H9 (cell line): ENCODE measurements around the gene ASCC1. TPM values are rescaled to one million over a fixed set of nuclear protein-coding genes. Genes with fewer than 3 reads are reported as not detected.
A peak's percentile ranks its signal among the peaks of the same experiment; 100 is the strongest.

Experiments used
- DNase-seq: peaks from one replicate; pipeline ENCODE4 v3.0.0-alpha.2; 2017
- H2AFZ ChIP-seq: one replicate; pipeline ENCODE4 v1.6.1; 2013; ENCODE audit warnings: mild to moderate bottlenecking, low read length, control low read depth, moderate library complexity
- H2AK5ac ChIP-seq: 2 replicates; pipeline ENCODE4 v1.6.1; 2013; ENCODE audit warnings: low read length, control low read depth, mixed read lengths; ENCODE audit not compliant: insufficient read length
- H2BK120ac ChIP-seq: one replicate; pipeline ENCODE4 v1.6.1; 2013; ENCODE audit warnings: low read depth, mild to moderate bottlenecking, low read length, control low read depth, inconsistent platforms; ENCODE audit not compliant: poor library complexity, severe bottlenecking
- H2BK12ac ChIP-seq: 2 replicates; pipeline ENCODE4 v1.6.1; 2013; ENCODE audit warnings: low read length, control low read depth, mixed read lengths, low read depth; ENCODE audit not compliant: insufficient read length
- H2BK15ac ChIP-seq: 2 replicates; pipeline ENCODE4 v1.6.1; 2013; ENCODE audit warnings: low read depth, low read length, control low read depth
- H2BK20ac ChIP-seq: one replicate; pipeline ENCODE4 v1.6.1; 2013; ENCODE audit warnings: low read depth, mild to moderate bottlenecking, low read length, control low read depth, inconsistent platforms; ENCODE audit not compliant: poor library complexity, severe bottlenecking
- H2BK5ac ChIP-seq: 2 replicates; pipeline ENCODE4 v1.6.1; 2013; ENCODE audit warnings: low read length, control low read depth, mixed read lengths; ENCODE audit not compliant: insufficient read length
- H3K14ac ChIP-seq: 2 replicates; pipeline ENCODE4 v1.6.1; 2013; ENCODE audit warnings: low read length, control low read depth; ENCODE audit not compliant: insufficient read depth
- H3K18ac ChIP-seq: 2 replicates; pipeline ENCODE4 v1.6.1; 2013; ENCODE audit warnings: low read depth, mild to moderate bottlenecking, mixed read lengths, low read length, control low read depth; ENCODE audit not compliant: insufficient read length
- H3K23ac ChIP-seq: 2 replicates; pipeline ENCODE4 v1.6.1; 2013; ENCODE audit warnings: low read length, control low read depth, mixed read lengths, low read depth; ENCODE audit not compliant: insufficient read length
- H3K23me2 ChIP-seq: 2 replicates; pipeline ENCODE4 v1.6.1; 2013; ENCODE audit warnings: low read depth, mild to moderate bottlenecking, mixed read lengths, low read length, control low read depth; ENCODE audit not compliant: insufficient read length, poor library complexity, severe bottlenecking
- H3K27ac ChIP-seq: 2 replicates; pipeline ENCODE4 v1.5.1; 2013; ENCODE audit warnings: low read length, control low read depth, mixed read lengths, low read depth; ENCODE audit not compliant: insufficient read length
- H3K27me3 ChIP-seq: 2 replicates; pipeline ENCODE4 v1.6.1; 2013; ENCODE audit warnings: low read length, control low read depth, inconsistent platforms; ENCODE audit not compliant: insufficient read depth
- H3K4ac ChIP-seq: 2 replicates; pipeline ENCODE4 v1.6.1; 2013; ENCODE audit warnings: low read depth, mild to moderate bottlenecking, control low read depth, inconsistent platforms, low read length, moderate library complexity
- H3K4me1 ChIP-seq: 2 replicates; pipeline ENCODE4 v1.6.1; 2013; ENCODE audit warnings: low read length, control low read depth, inconsistent platforms; ENCODE audit not compliant: insufficient read depth
- H3K4me2 ChIP-seq: 2 replicates; pipeline ENCODE4 v1.6.1; 2013; ENCODE audit warnings: low read length, control low read depth, mixed read lengths; ENCODE audit not compliant: insufficient read length, insufficient read depth
- H3K56ac ChIP-seq: 2 replicates; pipeline ENCODE4 v1.6.1; 2013; ENCODE audit warnings: low read depth, mild to moderate bottlenecking, mixed read lengths, low read length, control low read depth; ENCODE audit not compliant: insufficient read length
- H3K79me1 ChIP-seq: 2 replicates; pipeline ENCODE4 v1.6.1; 2013; ENCODE audit warnings: low read depth, mild to moderate bottlenecking, moderate library complexity, low read length, control low read depth, inconsistent platforms; ENCODE audit not compliant: insufficient read depth, poor library complexity, severe bottlenecking
- H3K79me2 ChIP-seq: 2 replicates; pipeline ENCODE4 v1.6.1; 2013; ENCODE audit warnings: low read length, control low read depth, inconsistent platforms; ENCODE audit not compliant: insufficient read depth
- H3K9ac ChIP-seq: 2 replicates; pipeline ENCODE4 v1.6.1; 2013; ENCODE audit warnings: low read length, control low read depth, mixed read lengths; ENCODE audit not compliant: insufficient read length; ENCODE audit errors: extremely low read depth
- H3K9me3 ChIP-seq: one replicate; pipeline ENCODE4 v1.6.1; 2013; ENCODE audit warnings: low read depth, low read length, inconsistent platforms; ENCODE audit not compliant: control insufficient read depth
- H3T11ph ChIP-seq: one replicate; pipeline ENCODE4 v1.6.1; 2013; ENCODE audit warnings: mild to moderate bottlenecking, low read length, control low read depth, inconsistent platforms
- H4K20me1 ChIP-seq: one replicate; pipeline ENCODE4 v1.6.1; 2013; ENCODE audit not compliant: control insufficient read depth, insufficient read length, insufficient read depth
- H4K5ac ChIP-seq: 2 replicates; pipeline ENCODE4 v1.6.1; 2013; ENCODE audit warnings: low read depth, mild to moderate bottlenecking, mixed read lengths, low read length, control low read depth; ENCODE audit not compliant: insufficient read length
- H4K8ac ChIP-seq: replicated peaks from 2 replicates; pipeline ENCODE4 v1.6.1; 2013; ENCODE audit warnings: low read length, control low read depth, mixed read lengths, low read depth; ENCODE audit not compliant: insufficient read length
- H4K91ac ChIP-seq: 2 replicates; pipeline ENCODE4 v1.6.1; 2013; ENCODE audit warnings: low read depth, mild to moderate bottlenecking, moderate library complexity, mixed read lengths, low read length, control low read depth; ENCODE audit not compliant: insufficient read length
- H3K27ac Mint-ChIP-seq, 3 experiments: 2 replicates in 2 of 3; 3 replicates in 1 of 3; pipeline ENCODE4 v1.8.0; 2020 to 2021; ENCODE audit warnings: mixed read lengths in 3 of 3, mild to moderate bottlenecking in 1 of 3, moderate library complexity in 1 of 3
- H3K27me3 Mint-ChIP-seq: 2 replicates; pipeline ENCODE4 v1.8.0; 2021; ENCODE audit warnings: low read depth, mild to moderate bottlenecking, moderate library complexity, mixed read lengths
- H3K36me3 Mint-ChIP-seq, 3 experiments: 2 replicates in 2 of 3; 3 replicates in 1 of 3; pipeline ENCODE4 v1.8.0; 2020 to 2021; ENCODE audit warnings: low read depth in 3 of 3, mixed read lengths in 3 of 3; ENCODE audit not compliant: insufficient read depth in 1 of 3
- H3K4me1 Mint-ChIP-seq, 2 experiments: 2 replicates each; pipeline ENCODE4 v1.8.0; 2020; ENCODE audit warnings: mixed read lengths in 2 of 2
- H3K4me3 Mint-ChIP-seq, 2 experiments: 2 replicates in 1 of 2; 3 replicates in 1 of 2; pipeline ENCODE4 v1.8.0; 2020 to 2021; ENCODE audit warnings: mild to moderate bottlenecking in 2 of 2, mixed read lengths in 2 of 2, moderate library complexity in 1 of 2
- H3K9me3 Mint-ChIP-seq, 2 experiments: 2 replicates in 1 of 2; 3 replicates in 1 of 2; pipeline ENCODE4 v1.8.0; 2020; ENCODE audit warnings: mild to moderate bottlenecking in 2 of 2, mixed read lengths in 2 of 2, moderate library complexity in 1 of 2
- WGBS: extraction: QIAGEN DNeasy Blood & Tissue Kit; methylation state at CpG from one replicate; pipeline ENCODE4 v1.1.7; 2013; ENCODE audit warnings: missing lambda C conversion rate, low lambda C conversion rate, mixed read lengths; ENCODE audit not compliant: insufficient read length; ENCODE audit errors: extremely low coverage; 5-methylcytosine and 5-hydroxymethylcytosine counted together
- total RNA-seq: library from RNA; stranded (reverse); gene quantifications from 2 replicates; pipeline ENCODE4 v1.2.1, GENCODE V29; 2021
- TF ChIP-seq, protein P1 (sequence below): fragments of 200-600 bp; sonication (generic); conservative IDR thresholded peaks from 3 replicates; pipeline ENCODE4 v1.8.0; 2021; ENCODE audit warnings: antibody characterized with exemption, mild to moderate bottlenecking

ASCC1 gene
- total RNA-seq, 1 experiment from 2014 or later, result 41.2 TPM

DNA sequence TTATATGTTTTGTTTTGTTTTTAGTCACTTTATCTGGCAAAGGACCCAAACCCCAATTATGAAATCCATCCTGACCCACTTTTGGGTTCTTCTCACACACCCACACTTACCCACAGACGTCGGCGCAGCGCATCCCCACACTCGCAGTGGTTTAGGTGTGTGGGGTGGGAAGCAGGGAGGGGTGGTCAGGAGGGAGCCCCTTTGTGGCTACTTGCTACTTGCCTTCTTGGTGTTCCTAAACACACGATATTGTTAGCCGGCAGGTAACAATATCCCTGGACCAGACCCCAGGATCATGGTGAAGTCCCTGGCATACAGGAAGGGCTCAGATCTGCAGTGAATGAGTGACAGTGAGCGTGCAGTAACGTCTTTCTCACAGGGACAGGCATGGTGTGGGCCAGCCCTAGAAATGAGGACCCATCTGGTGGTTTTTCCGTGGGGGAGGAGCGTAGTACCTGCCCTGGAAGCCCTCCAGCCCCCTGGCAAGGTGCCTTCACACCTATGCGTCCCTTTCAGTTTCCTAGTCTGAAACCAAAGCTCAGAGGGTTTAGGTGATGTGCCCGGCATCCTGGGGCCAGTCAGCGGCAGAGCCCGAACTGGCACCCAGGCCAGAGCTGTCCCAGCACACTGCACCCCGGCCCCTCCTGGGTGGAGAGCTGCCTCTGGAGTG, 132.2 kb downstream of the ASCC1 start:
- H3K4me1 Mint-ChIP-seq, result peaks cover 21 to 30% of the 10 kb centered on the region in 2 experiments
- H3K36me3 Mint-ChIP-seq, result no peaks in the 10 kb centered on the region
- Histone ChIP-seq H2BK5ac (no peak overlapping the region), H3K79me2 (no peaks in the 10 kb centered on the region), H2BK15ac (no peak overlapping the region), H3K4me2 (no peak overlapping the region), H4K91ac (no peak overlapping the region), H2BK120ac (no peak overlapping the region), H3K18ac (no peak overlapping the region), H3K23me2 (peaks cover 20% of the 10 kb centered on the region), H3K56ac (no peak overlapping the region), H4K8ac (no peak overlapping the region), H4K20me1 (no peaks in the 10 kb centered on the region), H3K14ac (no peak overlapping the region), H2AFZ (no peak overlapping the region), H3K27ac (no peak overlapping the region), H3K27me3 (peaks cover 19% of the 10 kb centered on the region; the same call in 1 of the 2 replicates), H3T11ph (no peak overlapping the region), H2BK20ac (no peak overlapping the region), H2BK12ac (no peak overlapping the region), H3K4me1 (no peaks in the 10 kb centered on the region), H3K4ac (no peak overlapping the region), H3K9ac (no peak overlapping the region), H3K23ac (no peak overlapping the region), H3K9me3 (no peaks in the 10 kb centered on the region), H4K5ac (no peak overlapping the region), H3K79me1 (no peaks in the 10 kb centered on the region), H2AK5ac (no peak overlapping the region)
- TF ChIP-seq, protein P1, sequence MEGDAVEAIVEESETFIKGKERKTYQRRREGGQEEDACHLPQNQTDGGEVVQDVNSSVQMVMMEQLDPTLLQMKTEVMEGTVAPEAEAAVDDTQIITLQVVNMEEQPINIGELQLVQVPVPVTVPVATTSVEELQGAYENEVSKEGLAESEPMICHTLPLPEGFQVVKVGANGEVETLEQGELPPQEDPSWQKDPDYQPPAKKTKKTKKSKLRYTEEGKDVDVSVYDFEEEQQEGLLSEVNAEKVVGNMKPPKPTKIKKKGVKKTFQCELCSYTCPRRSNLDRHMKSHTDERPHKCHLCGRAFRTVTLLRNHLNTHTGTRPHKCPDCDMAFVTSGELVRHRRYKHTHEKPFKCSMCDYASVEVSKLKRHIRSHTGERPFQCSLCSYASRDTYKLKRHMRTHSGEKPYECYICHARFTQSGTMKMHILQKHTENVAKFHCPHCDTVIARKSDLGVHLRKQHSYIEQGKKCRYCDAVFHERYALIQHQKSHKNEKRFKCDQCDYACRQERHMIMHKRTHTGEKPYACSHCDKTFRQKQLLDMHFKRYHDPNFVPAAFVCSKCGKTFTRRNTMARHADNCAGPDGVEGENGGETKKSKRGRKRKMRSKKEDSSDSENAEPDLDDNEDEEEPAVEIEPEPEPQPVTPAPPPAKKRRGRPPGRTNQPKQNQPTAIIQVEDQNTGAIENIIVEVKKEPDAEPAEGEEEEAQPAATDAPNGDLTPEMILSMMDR, result no peak
- no peak overlapping the region for H3K4me3 Mint-ChIP-seq
- peaks cover 44% of the 10 kb centered on the region for H3K27me3 Mint-ChIP-seq
- WGBS, result no CpG with 5 or more reads among the region's 16 CpGs
- H3K9me3 Mint-ChIP-seq, result peaks cover 0 to 2% of the 10 kb centered on the region in 2 experiments; a peak in 3 of 5 replicates
- no peak overlapping the region; a peak in 1 of 7 replicates for H3K27ac Mint-ChIP-seq
- DNase-seq, result peak; percentile 17
